Pancreas (tissue), 10 donors: Measurements from ENCODE around the gene ANKDD1B. TPM values are rescaled to one million over a fixed set of nuclear protein-coding genes. Genes with fewer than 3 reads are reported as not detected.
"Not testable (repeated sequence)": the region's sequence is repeated elsewhere in the genome, so short reads cannot be mapped to it uniquely, and the experiment has no call there.

ENCODE experiments used
- ATAC-seq, 4 donors: fragments of 200-7000 bp; cut with Tn5 transposase; one replicate each; pipeline versions ENCODE4 v1.8.0 to v1.9.1; 2020; ENCODE audit warnings: mild to moderate bottlenecking in 4 of 4, moderate library complexity in 4 of 4
- DNase-seq, 6 donors: peaks; one replicate each; pipeline ENCODE4 v3.0.0-alpha.2; 2020
- FAIRE-seq: peaks from 2 replicates; lab custom pipeline; 2012; peaks lifted over from hg19 to GRCh38; lab: Jason Lieb, UNC
- H3K27ac ChIP-seq, 4 donors: fragments of 200-600 bp; sonication (generic); 1 replicate in 3 of 4; 2 replicates in 1 of 4; pipeline versions ENCODE4 v1.5.0 to v1.8.0; 2020
- H3K27me3 ChIP-seq, 4 donors: fragments of 200-600 bp; one replicate each; pipeline ENCODE4 v1.8.0; 2021
- H3K36me3 ChIP-seq, 3 donors: fragments of 200-600 bp; sonication (generic) in 1 of 3; one replicate each; pipeline versions ENCODE4 v1.5.0 to v1.8.0; 2020 to 2021
- H3K4me1 ChIP-seq, 3 donors: fragments of 200-600 bp; one replicate each; pipeline ENCODE4 v1.8.0; 2021
- H3K4me3 ChIP-seq, 4 donors: fragments of 200-600 bp; sonication (generic) in 2 of 4; one replicate each; pipeline versions ENCODE4 v1.5.0 to v1.8.0; 2020 to 2021
- H3K9me3 ChIP-seq, 4 donors: fragments of 200-600 bp; one replicate each; pipeline ENCODE4 v1.8.0; 2021
- WGBS, 2 donors: extraction: QIAGEN DNeasy Blood & Tissue Kit; methylation state at CpG; one replicate each; pipeline ENCODE4 v1.1.7; 2013; 5-methylcytosine and 5-hydroxymethylcytosine counted together
- intact Hi-C, 3 donors: fragments of 100-400 bp; cut with DNase I; formaldehyde crosslinking; loops; one replicate each; pipeline versions ENCODE4 v1.11.1 to v1.14.2; 2022
- polyA plus RNA-seq, 2 donors: library from polyadenylated mRNA; stranded (reverse); fragments of 200-250 nt; gene quantifications; one replicate each; pipeline ENCODE4 v1.2.3, GENCODE V29; 2013
- total RNA-seq, 6 donors: library from RNA; stranded (reverse); fragmentation: NEBNext Ultra II Directional in 4 of 6; extraction: Animal tissue kit (Norgen Biotek cat#: 25700) in 4 of 6; gene quantifications; one replicate each; pipeline versions ENCODE4 v1.2.1 to v1.2.4, GENCODE V29; 2021 to 2023
- TF ChIP-seq, protein P1 (sequence below), 4 donors: fragments of 200-600 bp; sonication (generic) in 3 of 4; IDR thresholded peaks; one replicate each; pipeline versions ENCODE4 v1.5.0 to v1.8.0; 2021; ENCODE audit warnings: antibody characterized with exemption in 4 of 4
- donor health status: healthy with polysubstance abuse.
- donor health status: DM: no; HTN: no; CAD: no; lungs with moderate emphysema.
- donor health status: DM: no; HTN: no; CAD: no.
- donor health status: control.
- donor health status: control.
- donor health status: Bipolar disorder and iron deficiency.
- donor health status: DM: yes; HTN: yes; CAD: no.
- donor health status: DM: no; HTN: no; CAD: no.
- donor health status: DM: no; HTN: no; CAD: no.
- donor health status: DM: yes; HTN: yes; CAD: no.

ANKDD1B gene
- total and polyA plus RNA-seq, 8 donors = 0.38 to 1.3 (median 0.60) TPM

- Histone ChIP-seq H3K9me3 (no peaks in the 10 kb centered on the region), H3K27ac (no peak overlapping the region), H3K27me3 (no peaks in the 10 kb centered on the region), H3K36me3 (peaks cover 0 to 4% (median 0%) of the 10 kb centered on the region in 3 donors), H3K4me1 (no peaks in the 10 kb centered on the region), H3K4me3 (no peak overlapping the region)
- intact Hi-C loops = no loop called here
- DNase-seq = no peak
- TF ChIP-seq, protein P1, sequence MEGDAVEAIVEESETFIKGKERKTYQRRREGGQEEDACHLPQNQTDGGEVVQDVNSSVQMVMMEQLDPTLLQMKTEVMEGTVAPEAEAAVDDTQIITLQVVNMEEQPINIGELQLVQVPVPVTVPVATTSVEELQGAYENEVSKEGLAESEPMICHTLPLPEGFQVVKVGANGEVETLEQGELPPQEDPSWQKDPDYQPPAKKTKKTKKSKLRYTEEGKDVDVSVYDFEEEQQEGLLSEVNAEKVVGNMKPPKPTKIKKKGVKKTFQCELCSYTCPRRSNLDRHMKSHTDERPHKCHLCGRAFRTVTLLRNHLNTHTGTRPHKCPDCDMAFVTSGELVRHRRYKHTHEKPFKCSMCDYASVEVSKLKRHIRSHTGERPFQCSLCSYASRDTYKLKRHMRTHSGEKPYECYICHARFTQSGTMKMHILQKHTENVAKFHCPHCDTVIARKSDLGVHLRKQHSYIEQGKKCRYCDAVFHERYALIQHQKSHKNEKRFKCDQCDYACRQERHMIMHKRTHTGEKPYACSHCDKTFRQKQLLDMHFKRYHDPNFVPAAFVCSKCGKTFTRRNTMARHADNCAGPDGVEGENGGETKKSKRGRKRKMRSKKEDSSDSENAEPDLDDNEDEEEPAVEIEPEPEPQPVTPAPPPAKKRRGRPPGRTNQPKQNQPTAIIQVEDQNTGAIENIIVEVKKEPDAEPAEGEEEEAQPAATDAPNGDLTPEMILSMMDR (IDR thresholded peaks at IDR 0.05) = no peak
- ATAC-seq = no peak
- FAIRE-seq = no peak
Observed at GRCh38 chr5:75600535-75600934, 10.7 kb upstream of the ANKDD1B start.

DNA sequence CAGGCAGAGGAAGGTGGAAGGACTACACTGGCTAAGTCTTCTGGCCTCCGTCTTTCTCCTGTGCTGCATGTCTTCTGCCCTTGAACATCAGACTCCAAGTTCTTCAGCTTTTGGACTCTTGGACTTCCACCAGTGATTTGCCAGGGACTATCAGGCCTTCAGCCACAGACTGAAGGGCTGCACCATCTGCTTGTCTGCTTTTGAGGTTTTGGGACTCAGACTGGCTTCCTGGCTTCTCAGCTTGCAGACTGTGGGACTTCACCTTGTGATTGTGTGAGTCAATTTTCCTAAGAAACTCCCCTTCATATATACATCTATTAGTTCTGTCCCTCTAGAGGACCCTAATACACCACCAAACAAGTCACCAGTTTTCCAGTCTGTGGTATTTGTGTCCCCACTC is 9.7 kb upstream of the ANKDD1B start:
- no peak for ATAC-seq
- no peaks in the 10 kb centered on the region for H3K27me3 ChIP-seq
- H3K4me1 ChIP-seq = no peaks in the 10 kb centered on the region
- H3K4me3 ChIP-seq = no peak overlapping the region
- TF ChIP-seq, protein P1 (IDR thresholded peaks at IDR 0.05) = no peak
- FAIRE-seq = no peak
- no peak for DNase-seq
- intact Hi-C loops = no loop called here
- no peaks in the 10 kb centered on the region for H3K9me3 ChIP-seq
- no peak overlapping the region for H3K27ac ChIP-seq
- 93 to 94% methylated on average over 1 of the region's 1 CpG for WGBS, 2 donors
- peaks cover 0 to under 1% (median 0%) of the 10 kb centered on the region in 3 donors for H3K36me3 ChIP-seq

- H3K4me1 ChIP-seq = no peaks in the 10 kb centered on the region
- H3K27me3 ChIP-seq = no peaks in the 10 kb centered on the region
- TF ChIP-seq, protein P1 (IDR thresholded peaks at IDR 0.05) = no peak
- no peaks in the 10 kb centered on the region for H3K9me3 ChIP-seq
- no peak overlapping the region for H3K4me3 ChIP-seq
- ATAC-seq = no peak
- no peak for DNase-seq
- no peak overlapping the region for H3K27ac ChIP-seq
- intact Hi-C loops = no loop called here
- H3K36me3 ChIP-seq = no peaks in the 10 kb centered on the region
- 90 to 94% methylated on average over 3 of the region's 3 CpGs for WGBS, 2 donors
- no peak for FAIRE-seq
Observed at GRCh38 chr5:75601996-75602395, 9.3 kb upstream of the ANKDD1B start.

- no peak overlapping the region for H3K4me3 ChIP-seq
- FAIRE-seq = no peak
- no peaks in the 10 kb centered on the region for H3K36me3 ChIP-seq
- H3K9me3 ChIP-seq = no peaks in the 10 kb centered on the region
- intact Hi-C loops = no loop called here
- no peaks in the 10 kb centered on the region for H3K4me1 ChIP-seq
- no peak overlapping the region for H3K27ac ChIP-seq
- no peak for DNase-seq
- TF ChIP-seq, protein P1 (IDR thresholded peaks at IDR 0.05) = no peak
- H3K27me3 ChIP-seq = no peaks in the 10 kb centered on the region
- ATAC-seq = no peak
Observed at GRCh38 chr5:75603371-75603770, 7.9 kb upstream of the ANKDD1B start.

DNA sequence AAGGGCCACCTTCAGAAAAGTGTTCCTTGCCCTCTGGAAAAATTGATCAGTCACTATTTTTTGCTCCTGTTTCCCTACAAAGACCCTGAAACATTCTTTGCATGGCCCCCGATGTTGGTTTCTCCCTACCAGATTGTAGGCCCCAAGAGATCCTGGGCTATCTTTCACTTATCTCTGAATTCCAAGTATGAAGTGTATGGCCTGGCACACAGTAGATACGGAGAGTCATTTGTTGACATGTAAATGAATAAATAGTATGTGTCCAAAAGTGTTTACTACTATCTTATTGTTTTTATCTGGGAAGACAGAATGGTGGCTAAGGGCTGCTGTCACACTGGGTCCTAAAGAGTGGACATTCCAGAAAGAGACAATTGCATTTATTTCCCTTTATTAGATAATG is 7.4 kb upstream of the ANKDD1B start:
- Histone ChIP-seq H3K4me1 (no peaks in the 10 kb centered on the region), H3K4me3 (no peak overlapping the region), H3K27me3 (no peaks in the 10 kb centered on the region), H3K9me3 (no peaks in the 10 kb centered on the region), H3K36me3 (no peaks in the 10 kb centered on the region), H3K27ac (no peak overlapping the region)
- ATAC-seq (no peak), FAIRE-seq (no peak), DNase-seq (no peak)
- intact Hi-C loops = no loop called here
- WGBS, 2 donors = 91% methylated on average over 2 of the region's 2 CpGs
- TF ChIP-seq, protein P1 (IDR thresholded peaks at IDR 0.05) = no peak

- FAIRE-seq, ATAC-seq, intact Hi-C loops, DNase-seq, H3K27ac ChIP-seq, H3K4me1 ChIP-seq, H3K4me3 ChIP-seq, H3K9me3 ChIP-seq, H3K36me3 ChIP-seq, H3K27me3 ChIP-seq: not testable (repeated sequence)
- WGBS, 2 donors = 91 to 99% methylated on average over 5 of the region's 5 CpGs
Observed at GRCh38 chr5:75607341-75607740, 3.9 kb upstream of the ANKDD1B start.
